ENCODE measurements around the gene FNDC8. TPM values are rescaled to one million over a fixed set of nuclear protein-coding genes. Genes with fewer than 3 reads are reported as not detected.

FNDC8 gene
- total RNA-seq = not detected
- not detected for polyA plus RNA-seq
- long read RNA-seq, donor 1 = 0 reads
- long read RNA-seq, donor 2 = 0 reads
- long read RNA-seq, donor 3 = 0 reads

DNA sequence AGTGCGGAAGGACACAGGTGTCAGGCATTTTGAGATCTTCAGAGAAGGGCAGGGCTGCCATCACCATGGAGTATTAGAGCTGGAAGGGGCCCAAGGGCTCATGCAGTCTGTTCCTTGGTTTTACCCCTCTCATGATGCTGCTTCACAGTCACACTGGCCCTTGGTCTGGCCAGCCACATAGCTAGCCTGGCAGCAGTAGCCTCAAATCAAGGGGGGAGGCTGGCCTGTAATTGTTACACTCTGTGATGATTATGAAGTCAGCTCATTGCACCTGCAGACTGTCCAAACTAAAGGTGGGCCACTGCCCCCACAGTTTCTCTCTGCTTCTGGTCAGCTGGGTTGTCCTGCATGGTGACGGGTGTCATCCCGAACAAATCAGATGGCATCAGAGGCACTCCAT, at the start of gene FNDC8:
FNDC8 (plus strand) TSS at position 301 of the 400 bp plus-strand sequence; CDS start at position 380, 79 bp downstream.
- Histone ChIP-seq H3K9me3 (no peaks in the 10 kb centered on the region), H3K4me1 (peaks cover 3 to 22% (median 13%) of the 10 kb centered on the region in 9 donors), H3K36me3 (no peaks in the 10 kb centered on the region), H3K4me3 (no peak within 1 kb of the TSS), H3K27ac (no peak within 1 kb of the TSS), H3K27me3 (no peaks in the 10 kb centered on the region)
- DNase-seq (no peak), ATAC-seq (no peak)
- TF ChIP-seq, protein P1, sequence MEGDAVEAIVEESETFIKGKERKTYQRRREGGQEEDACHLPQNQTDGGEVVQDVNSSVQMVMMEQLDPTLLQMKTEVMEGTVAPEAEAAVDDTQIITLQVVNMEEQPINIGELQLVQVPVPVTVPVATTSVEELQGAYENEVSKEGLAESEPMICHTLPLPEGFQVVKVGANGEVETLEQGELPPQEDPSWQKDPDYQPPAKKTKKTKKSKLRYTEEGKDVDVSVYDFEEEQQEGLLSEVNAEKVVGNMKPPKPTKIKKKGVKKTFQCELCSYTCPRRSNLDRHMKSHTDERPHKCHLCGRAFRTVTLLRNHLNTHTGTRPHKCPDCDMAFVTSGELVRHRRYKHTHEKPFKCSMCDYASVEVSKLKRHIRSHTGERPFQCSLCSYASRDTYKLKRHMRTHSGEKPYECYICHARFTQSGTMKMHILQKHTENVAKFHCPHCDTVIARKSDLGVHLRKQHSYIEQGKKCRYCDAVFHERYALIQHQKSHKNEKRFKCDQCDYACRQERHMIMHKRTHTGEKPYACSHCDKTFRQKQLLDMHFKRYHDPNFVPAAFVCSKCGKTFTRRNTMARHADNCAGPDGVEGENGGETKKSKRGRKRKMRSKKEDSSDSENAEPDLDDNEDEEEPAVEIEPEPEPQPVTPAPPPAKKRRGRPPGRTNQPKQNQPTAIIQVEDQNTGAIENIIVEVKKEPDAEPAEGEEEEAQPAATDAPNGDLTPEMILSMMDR (IDR thresholded peaks at IDR 0.05) = no peak
- intact Hi-C loops (cut with DNase I) = loop anchor here in 8 of 10 donors (2.0 to 10.0 kb wide), 7 partner anchors 127 to 704 kb away; no protein-coding TSS in a partner anchor
- WGBS, 2 donors = 94 to 95% methylated on average over 3 of the region's 3 CpGs

DNA sequence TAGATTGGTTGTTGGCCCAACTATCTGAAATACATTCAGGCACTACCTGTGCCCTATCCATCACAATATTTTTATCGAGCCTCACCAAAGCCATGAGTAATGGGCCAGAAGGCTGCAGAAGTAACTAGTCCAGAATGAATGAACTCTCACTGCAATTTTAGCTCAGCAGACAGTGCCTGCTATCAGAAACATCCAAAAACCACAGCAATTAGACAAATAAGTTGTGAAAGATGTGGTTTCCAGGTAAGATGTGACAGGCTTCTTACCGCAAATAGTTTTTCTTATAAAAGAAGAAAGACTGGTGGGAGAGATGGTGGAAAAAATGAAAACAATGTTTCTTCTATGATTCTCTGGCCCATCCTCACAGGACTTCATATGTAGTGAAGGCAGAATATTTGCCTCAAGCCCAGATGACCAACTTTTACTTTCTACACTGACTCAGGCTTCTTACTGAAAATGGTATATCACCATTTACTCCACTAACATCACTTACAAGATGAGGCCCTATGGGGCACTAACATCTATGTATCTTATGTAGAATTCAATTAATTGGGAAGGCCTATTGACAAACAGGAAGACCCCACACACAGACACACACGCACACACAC, 48.1 kb upstream of the FNDC8 start:
- Histone ChIP-seq H3K9me3 (no peaks in the 10 kb centered on the region), H3K27me3 (no peaks in the 10 kb centered on the region), H3K36me3 (peaks cover 0 to 4% (median 0%) of the 10 kb centered on the region in 9 donors), H3K27ac (no peak overlapping the region), H3K4me1 (peaks cover 0 to 50% (median 0%) of the 10 kb centered on the region in 9 donors), H3K4me3 (no peak overlapping the region)
- DNase-seq = no peak
- intact Hi-C loops (cut with DNase I) = no loop called here
- WGBS, 2 donors = 93 to 94% methylated on average over 3 of the region's 3 CpGs
- TF ChIP-seq, protein P1 (IDR thresholded peaks at IDR 0.05) = no peak
- ATAC-seq = no peak

DNA sequence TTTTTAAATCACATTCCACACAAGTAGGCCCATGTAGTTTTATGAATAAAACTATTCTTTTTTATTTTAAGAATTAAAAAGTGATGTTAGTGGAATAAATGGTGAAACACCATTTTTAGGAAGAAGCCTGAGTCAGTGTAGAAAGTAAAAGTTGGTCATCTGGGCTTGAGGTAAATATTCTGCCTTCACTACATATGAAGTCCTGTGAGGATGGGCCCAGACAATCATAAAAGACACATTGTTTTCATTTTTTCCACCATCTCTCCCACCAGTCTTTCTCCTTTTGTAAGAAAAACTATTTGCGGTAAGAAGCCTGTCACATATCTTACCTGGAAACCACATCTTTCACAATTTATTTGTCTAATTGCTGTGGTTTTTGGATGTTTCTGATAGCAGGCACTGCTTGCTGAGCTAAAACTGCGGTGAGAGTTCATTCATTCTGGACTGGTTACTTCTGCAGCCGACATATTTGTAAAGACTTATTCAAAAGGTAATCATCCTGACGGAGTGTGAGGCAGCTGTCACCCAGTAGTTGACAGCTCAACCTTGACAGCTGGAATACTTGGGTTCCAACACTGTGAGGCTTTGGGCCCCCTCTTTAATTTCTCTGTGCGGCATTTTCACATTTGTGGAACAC, 47.3 kb upstream of the FNDC8 start:
- H3K9me3 ChIP-seq = no peaks in the 10 kb centered on the region
- H3K27me3 ChIP-seq = no peaks in the 10 kb centered on the region
- DNase-seq (no peak), ATAC-seq (no peak)
- TF ChIP-seq, protein P1 (IDR thresholded peaks at IDR 0.05) = no peak
- WGBS, 2 donors = 91 to 94% methylated on average over 5 of the region's 5 CpGs
- peaks cover 0 to 2% (median 0%) of the 10 kb centered on the region in 9 donors for H3K36me3 ChIP-seq
- peaks cover 0 to 43% (median 0%) of the 10 kb centered on the region in 9 donors for H3K4me1 ChIP-seq
- H3K4me3 ChIP-seq = no peak overlapping the region
- no peak overlapping the region for H3K27ac ChIP-seq
- intact Hi-C loops (cut with DNase I) = no loop called here

DNA sequence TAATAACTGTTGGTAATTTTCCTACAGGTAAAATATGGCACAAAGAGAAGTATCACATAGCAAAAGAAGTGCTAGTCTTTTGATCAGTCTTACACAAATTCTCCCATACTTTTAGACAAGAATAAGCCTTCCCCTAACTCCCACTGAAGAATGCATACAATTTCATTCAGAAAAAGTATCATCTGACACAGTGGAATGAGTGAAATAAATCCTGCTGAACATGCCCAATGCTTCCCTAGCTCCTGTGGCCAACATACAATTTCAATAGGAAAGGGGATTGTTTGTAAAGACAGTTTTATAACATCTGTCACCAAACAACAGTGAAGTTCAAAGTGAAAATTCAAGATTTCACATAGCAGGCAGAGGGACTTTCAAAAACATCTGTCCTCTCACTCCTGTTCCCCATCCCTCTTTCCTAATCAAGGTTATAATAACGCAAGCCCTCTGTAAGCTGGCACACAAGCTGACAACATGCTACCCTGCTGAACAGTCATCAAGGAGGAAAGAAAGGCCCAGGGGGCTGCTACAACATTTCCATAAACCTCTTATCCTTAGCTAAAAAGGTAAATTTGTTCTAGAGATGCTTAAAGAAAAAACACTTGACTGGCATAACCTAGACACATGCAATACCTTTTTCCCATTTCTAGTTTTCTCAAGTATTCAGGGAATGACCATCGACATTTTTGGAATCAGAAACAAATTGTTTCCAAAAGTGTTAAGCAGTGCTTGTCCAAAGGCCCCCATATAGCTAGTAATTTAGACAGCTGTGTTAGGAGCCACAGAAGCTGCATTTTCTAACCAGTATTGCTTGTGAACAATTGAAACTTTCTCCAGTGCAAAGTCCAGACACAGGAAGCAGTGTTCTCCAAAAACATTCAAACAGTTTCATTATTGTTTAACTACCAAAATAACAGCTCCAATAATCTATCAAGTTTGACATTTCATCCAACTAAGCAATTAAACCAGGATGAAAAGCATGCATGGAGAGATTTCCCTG, 46.4 kb upstream of the FNDC8 start:
- ATAC-seq = no peak
- 72 to 83% methylated on average over 2 of the region's 2 CpGs for WGBS, 2 donors
- Histone ChIP-seq H3K4me3 (no peak overlapping the region), H3K4me1 (peaks cover 0 to 37% (median 0%) of the 10 kb centered on the region in 9 donors), H3K36me3 (no peaks in the 10 kb centered on the region), H3K27me3 (no peaks in the 10 kb centered on the region), H3K27ac (no peak overlapping the region), H3K9me3 (no peaks in the 10 kb centered on the region)
- TF ChIP-seq, protein P1 (IDR thresholded peaks at IDR 0.05) = no peak
- no peak for DNase-seq
- intact Hi-C loops (cut with DNase I) = no loop called here

Data from heart right ventricle (tissue), 16 donors.